H1 (cell line): ENCODE measurements around the gene CAMKK2. TPM values are rescaled to one million over a fixed set of nuclear protein-coding genes. Genes with fewer than 3 reads are reported as not detected.

Experiments used
- CTCF ChIA-PET: fragments of 300-600 bp; sonication (Branson Sonifier 250); formaldehyde crosslinking; loops from one replicate; lab custom pipeline; 2021; ENCODE audit not compliant: partially characterized antibody; lab: Charles Lee
- POLR2A ChIA-PET: fragments of 300-600 bp; sonication (Branson Sonifier 250); formaldehyde crosslinking; loops from one replicate; lab custom pipeline; 2021; ENCODE audit warnings: inconsistent platforms; ENCODE audit not compliant: partially characterized antibody; lab: Charles Lee
- DNase-seq, 2 experiments: peaks; one replicate each; pipeline versions ENCODE4 v3.0.0 to v3.0.0-alpha.2; 2010 to 2022; ENCODE audit warnings: low spot score in 2 of 2, low read depth in 1 of 2, mixed read lengths in 1 of 2
- FAIRE-seq: peaks from 2 replicates; lab custom pipeline; 2011; peaks lifted over from hg19 to GRCh38; lab: Jason Lieb, UNC
- H2AFZ ChIP-seq: 2 replicates; pipeline ENCODE4 v1.8.1; 2012; ENCODE audit warnings: low read length, inconsistent platforms
- H2AK5ac ChIP-seq: 2 replicates; pipeline ENCODE4 v1.6.1; 2013; ENCODE audit warnings: low read depth, low read length
- H2BK120ac ChIP-seq: replicated peaks from 2 replicates; pipeline ENCODE3; 2013; ENCODE audit warnings: low read depth, low read length, inconsistent platforms
- H2BK12ac ChIP-seq: 2 replicates; pipeline ENCODE4 v1.6.1; 2013; ENCODE audit warnings: low read depth, low read length
- H2BK15ac ChIP-seq: 2 replicates; pipeline ENCODE4 v1.6.1; 2013; ENCODE audit warnings: low read length
- H2BK20ac ChIP-seq: 2 replicates; pipeline ENCODE4 v1.6.1; 2013; ENCODE audit warnings: low read length
- H2BK5ac ChIP-seq: 2 replicates; pipeline ENCODE4 v1.6.1; 2013; ENCODE audit warnings: low read depth, low read length
- H3K14ac ChIP-seq: 2 replicates; pipeline ENCODE4 v1.6.1; 2013; ENCODE audit warnings: inconsistent platforms; ENCODE audit not compliant: insufficient read length
- H3K18ac ChIP-seq: 2 replicates; pipeline ENCODE4 v1.6.1; 2013; ENCODE audit warnings: low read length; ENCODE audit errors: extremely low read depth
- H3K23ac ChIP-seq: 2 replicates; pipeline ENCODE4 v1.6.1; 2013; ENCODE audit warnings: inconsistent platforms; ENCODE audit not compliant: insufficient read length
- H3K23me2 ChIP-seq: 2 replicates; pipeline ENCODE4 v1.6.1; 2013; ENCODE audit warnings: low read depth, low read length
- H3K27ac ChIP-seq: 2 replicates; pipeline ENCODE4 v1.6.1; 2011; ENCODE audit warnings: low read depth, low read length, inconsistent platforms
- H3K27me3 ChIP-seq, 4 experiments: replicated peaks in 1 of 4; 1 replicate in 1 of 4; 2 replicates in 3 of 4; pipeline versions ENCODE4 v1.6.1 to v1.8.1; 2011 to 2013; ENCODE audit warnings: low read length in 3 of 4, mild to moderate bottlenecking in 3 of 4, inconsistent platforms in 2 of 4, mixed read lengths in 2 of 4, moderate library complexity in 1 of 4; ENCODE audit not compliant: control insufficient read depth in 3 of 4, insufficient read depth in 3 of 4; ENCODE audit errors: extremely low read depth in 1 of 4
- H3K36me3 ChIP-seq, 4 experiments: 2 replicates each; pipeline versions ENCODE4 v1.6.1 to v1.8.1; 2011 to 2013; ENCODE audit warnings: mild to moderate bottlenecking in 4 of 4, low read length in 3 of 4, moderate library complexity in 2 of 4, control low read depth in 1 of 4, inconsistent platforms in 1 of 4; ENCODE audit not compliant: insufficient read depth in 4 of 4, control insufficient read depth in 2 of 4
- H3K4ac ChIP-seq: replicated peaks from 2 replicates; pipeline ENCODE3; 2013; ENCODE audit warnings: low read length, low read depth, mixed read lengths, inconsistent platforms; ENCODE audit not compliant: insufficient read length
- H3K4me1 ChIP-seq, 4 experiments: replicated peaks in 1 of 4; 1 replicate in 1 of 4; 2 replicates in 3 of 4; pipeline versions ENCODE4 v1.6.1 to v1.8.1; 2011 to 2013; ENCODE audit warnings: low read length in 3 of 4, inconsistent platforms in 2 of 4, mixed read lengths in 1 of 4; ENCODE audit not compliant: insufficient read depth in 4 of 4, control insufficient read depth in 3 of 4
- H3K4me2 ChIP-seq, 2 experiments: 2 replicates each; pipeline versions ENCODE4 v1.6.1 to v1.8.1; 2011 to 2013; ENCODE audit warnings: low read depth in 2 of 2, low read length in 2 of 2, control low read depth in 1 of 2, inconsistent platforms in 1 of 2, mild to moderate bottlenecking in 1 of 2; ENCODE audit not compliant: insufficient read depth in 1 of 2
- H3K4me3 ChIP-seq, 4 experiments: fragments of 200-600, 300-600 bp in 1 of 4; sonication (generic), shearing (Covaris generic), sonication (Bioruptor Twin) in 1 of 4; 2 replicates each; pipeline versions ENCODE4 v1.5.1 to v1.8.1; 2011 to 2016; ENCODE audit warnings: low read length in 4 of 4, low read depth in 3 of 4, control low read depth in 2 of 4, inconsistent platforms in 2 of 4, mild to moderate bottlenecking in 2 of 4, mixed read lengths in 1 of 4, moderate library complexity in 1 of 4; ENCODE audit not compliant: insufficient read depth in 2 of 4; ENCODE audit errors: extremely low read depth in 1 of 4
- H3K56ac ChIP-seq: replicated peaks from 2 replicates; pipeline ENCODE3; 2013; ENCODE audit warnings: low read depth, mild to moderate bottlenecking, mixed read lengths, low read length, inconsistent platforms; ENCODE audit not compliant: insufficient read length
- H3K79me1 ChIP-seq: 2 replicates; pipeline ENCODE4 v1.6.1; 2013; ENCODE audit warnings: low read depth, low read length, control low read depth
- H3K79me2 ChIP-seq, 2 experiments: 2 replicates each; pipeline versions ENCODE4 v1.6.1 to v1.8.1; 2012 to 2013; ENCODE audit warnings: low read length in 2 of 2, mild to moderate bottlenecking in 2 of 2, inconsistent platforms in 1 of 2; ENCODE audit not compliant: insufficient read depth in 2 of 2, control insufficient read depth in 1 of 2
- H3K9ac ChIP-seq, 4 experiments: replicated peaks in 1 of 4; 1 replicate in 1 of 4; 2 replicates in 3 of 4; pipeline versions ENCODE4 v1.6.1 to v1.8.1; 2011 to 2013; ENCODE audit warnings: low read depth in 3 of 4, low read length in 3 of 4, control low read depth in 2 of 4, mild to moderate bottlenecking in 2 of 4, moderate library complexity in 2 of 4, inconsistent platforms in 1 of 4; ENCODE audit errors: extremely low read depth in 1 of 4
- H3K9me3 ChIP-seq, 2 experiments: 2 replicates each; pipeline versions ENCODE4 v1.6.1 to v1.8.1; 2012 to 2013; ENCODE audit warnings: mild to moderate bottlenecking in 2 of 2, moderate library complexity in 2 of 2, control low read depth in 1 of 2, inconsistent platforms in 1 of 2, low read depth in 1 of 2, low read length in 1 of 2, mixed read lengths in 1 of 2; ENCODE audit not compliant: insufficient read depth in 2 of 2
- H4K20me1 ChIP-seq, 2 experiments: replicated peaks in 1 of 2; 2 replicates each; pipeline versions ENCODE3 to v1.8.1; 2011 to 2013; ENCODE audit warnings: inconsistent platforms in 2 of 2, low read length in 2 of 2, mild to moderate bottlenecking in 1 of 2; ENCODE audit not compliant: insufficient read depth in 2 of 2, control insufficient read depth in 1 of 2
- H4K5ac ChIP-seq: 2 replicates; pipeline ENCODE4 v1.6.1; 2013; ENCODE audit warnings: low read length, low read depth, mixed read lengths, inconsistent platforms; ENCODE audit not compliant: insufficient read length
- H4K8ac ChIP-seq: 2 replicates; pipeline ENCODE4 v1.8.0; 2013; ENCODE audit warnings: mild to moderate bottlenecking, moderate library complexity, low read length, inconsistent platforms; ENCODE audit not compliant: insufficient read depth; ENCODE audit errors: extremely low read depth
- H4K91ac ChIP-seq: replicated peaks from 2 replicates; pipeline ENCODE3; 2013; ENCODE audit warnings: low read length, mixed read lengths, inconsistent platforms; ENCODE audit not compliant: insufficient read length
- KDM1A ChIP-seq: fragments of 200-600, 300-600 bp; sonication (generic); IDR thresholded peaks from 2 replicates; pipeline ENCODE4 v1.7.1; 2016; ENCODE audit warnings: mild to moderate bottlenecking, low read length, borderline replicate concordance
- NRF1 ChIP-seq: IDR thresholded peaks from 2 replicates; pipeline ENCODE4 v1.6.1; 2011; ENCODE audit warnings: mild to moderate bottlenecking, low read depth, low read length, improper control_type of control experiment
- PHF8 ChIP-seq: fragments of 200-600 bp; sonication (generic); conservative IDR thresholded peaks from 2 replicates; pipeline ENCODE4 v1.7.1; 2012; ENCODE audit warnings: low read depth, mild to moderate bottlenecking, inconsistent platforms, low read length, moderate library complexity
- POLR2AphosphoS5 ChIP-seq: IDR thresholded peaks from 2 replicates; pipeline ENCODE4 v1.6.1; 2011; ENCODE audit warnings: low read depth, low read length
- POU5F1 ChIP-seq: IDR thresholded peaks from 2 replicates; pipeline ENCODE4 v1.6.1; 2011; ENCODE audit warnings: low read depth, mild to moderate bottlenecking, low read length, moderate library complexity
- RFX5 ChIP-seq: IDR thresholded peaks from 2 replicates; pipeline ENCODE4 v1.6.1; 2011; ENCODE audit warnings: low read depth, low read length, improper control_type of control experiment, borderline replicate concordance
- SIX5 ChIP-seq: IDR thresholded peaks from 2 replicates; pipeline ENCODE4 v1.6.1; 2011; ENCODE audit warnings: mild to moderate bottlenecking, low read depth, low read length
- SUZ12 ChIP-seq: fragments of 200-600 bp; sonication (generic); IDR thresholded peaks from 2 replicates; pipeline ENCODE4 v1.6.1; 2012; ENCODE audit warnings: mild to moderate bottlenecking, inconsistent platforms, low read length, moderate library complexity, mixed read lengths
- TAF1 ChIP-seq: IDR thresholded peaks from 2 replicates; pipeline ENCODE4 v1.6.1; 2011; ENCODE audit warnings: mild to moderate bottlenecking, low read depth, low read length
- TAF7 ChIP-seq: optimal IDR thresholded peaks from 2 replicates; pipeline ENCODE3; 2011; ENCODE audit warnings: low read depth, mild to moderate bottlenecking, inconsistent platforms, low read length, moderate library complexity, borderline replicate concordance
- YY1 ChIP-seq: IDR thresholded peaks from 2 replicates; pipeline ENCODE4 v1.6.1; 2011; ENCODE audit warnings: low read depth, mild to moderate bottlenecking, low read length
- ZNF274 ChIP-seq: IDR thresholded peaks from 2 replicates; pipeline ENCODE4 v1.7.0; 2012; ENCODE audit warnings: low read length, borderline replicate concordance; ENCODE audit errors: extremely low read depth
- WGBS, 2 experiments: shearing (Covaris generic) in 1 of 2; methylation state at CpG; one replicate each; pipeline versions ENCODE4 v1.1.6 to v1.1.7; 2013 to 2015; ENCODE audit warnings: low lambda C conversion rate in 2 of 2, mixed read lengths in 2 of 2, inconsistent platforms in 1 of 2, low coverage in 1 of 2, missing lambda C conversion rate in 1 of 2; ENCODE audit not compliant: insufficient replicate concordance in 2 of 2, insufficient coverage in 1 of 2, insufficient read length in 1 of 2; ENCODE audit errors: extremely low coverage in 1 of 2, missing lambda C conversion rate in 1 of 2; 5-methylcytosine and 5-hydroxymethylcytosine counted together
- polyA plus RNA-seq, 7 experiments: library from polyadenylated mRNA; depleted of rRNA in 3 of 7; stranded (reverse) in 5 of 7; unstranded in 2 of 7; fragments of >200 nt in 5 of 7; fragments of 200-250 nt in 2 of 7; gene quantifications; 1 replicate in 5 of 7; 2 replicates in 1 of 7; 4 replicates in 1 of 7; pipeline versions ENCODE4 v1.2.1 to v1.2.3, GENCODE V29; 2011 to 2013; ENCODE audit warnings: missing spikeins in 2 of 7, mixed read lengths in 2 of 7
- total RNA-seq: library from RNA; stranded (reverse); fragmentation: NEBNext Ultra II Directional; extraction: Animal tissue kit (Norgen Biotek cat#: 25700); gene quantifications from 2 replicates; pipeline ENCODE4 v1.2.1, GENCODE V29; 2021
- TF ChIP-seq, protein P1 (sequence below): IDR thresholded peaks from 2 replicates; pipeline ENCODE4 v1.6.1; 2011; ENCODE audit warnings: low read length, improper control_type of control experiment

CAMKK2 gene
- total and polyA plus RNA-seq, 2 of the 8 experiments (the other 6 are each of a cell fraction or from before 2014, with no cell fraction given): 29.6 to 30.6 TPM

DNA sequence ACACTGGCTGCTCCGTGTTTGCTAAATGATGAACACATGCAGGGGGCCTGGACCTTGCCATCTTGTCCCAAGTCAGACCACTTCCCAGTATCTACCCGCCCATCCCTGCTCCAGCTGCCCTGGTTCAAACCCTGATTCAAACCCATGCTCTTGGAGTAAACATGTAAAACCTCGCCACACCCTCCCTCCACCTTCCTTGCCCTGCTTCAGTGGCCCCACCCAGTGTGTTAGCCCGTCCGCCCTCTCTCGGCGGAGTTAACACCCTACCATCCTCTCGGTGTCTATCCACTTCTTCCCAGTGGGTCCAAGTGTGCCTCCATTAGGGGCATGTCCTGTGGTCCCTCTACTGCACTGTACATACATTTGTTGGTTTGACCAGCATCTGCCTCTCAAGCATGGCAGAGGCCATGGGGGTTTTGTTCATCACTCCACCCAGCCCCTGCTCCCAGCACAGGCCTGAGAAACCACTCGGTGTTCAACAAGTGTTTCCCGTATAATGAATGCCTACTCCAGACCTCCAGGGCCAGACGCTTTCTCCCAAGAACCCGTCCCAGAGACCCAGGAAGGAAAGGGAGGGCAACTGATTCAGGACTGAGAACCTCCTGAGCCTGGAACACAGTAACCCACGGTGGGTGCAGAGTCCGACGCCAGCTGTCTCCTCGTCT lies 49.5 kb downstream of the CAMKK2 start:
- no peaks in the 10 kb centered on the region; the same call in 1 of the 2 replicates for H3K23me2 ChIP-seq
- H3K27me3 ChIP-seq: no peaks in the 10 kb centered on the region
- no peak overlapping the region for H3K4ac ChIP-seq
- H3K4me3 ChIP-seq: no peak overlapping the region
- no peaks in the 10 kb centered on the region for H3K79me1 ChIP-seq
- no peaks in the 10 kb centered on the region for H3K9me3 ChIP-seq
- H2BK120ac ChIP-seq: no peak overlapping the region
- DNase-seq (no peak), FAIRE-seq (no peak)
- H3K9ac ChIP-seq: no peak overlapping the region
- no peak overlapping the region; the same call in 1 of the 2 replicates for H4K8ac ChIP-seq
- no peak overlapping the region for H2AFZ ChIP-seq
- no peak overlapping the region for H3K23ac ChIP-seq
- no peak overlapping the region for H3K18ac ChIP-seq
- WGBS, 2 experiments: 90% methylated on average over 14 of the region's 16 CpGs; no CpG with 5 or more reads in 1 of the 2 experiments
- ChIA-PET POLR2A (no interaction called here), CTCF (interaction anchor here (0.6 to 1.8 kb wide), 4 partner anchors 8 to 49 kb away, joined by 3 to 5 read pairs (median 4); no protein-coding TSS in a partner anchor)
- no peaks in the 10 kb centered on the region for H4K20me1 ChIP-seq
- no peak overlapping the region for H2BK12ac ChIP-seq
- H4K5ac ChIP-seq: no peak overlapping the region
- no peak overlapping the region for H4K91ac ChIP-seq
- H2AK5ac ChIP-seq: no peak overlapping the region
- no peak overlapping the region for H3K27ac ChIP-seq
- no peak overlapping the region for H2BK15ac ChIP-seq
- no peak overlapping the region for H3K4me2 ChIP-seq
- H2BK5ac ChIP-seq: no peak overlapping the region
- H3K4me1 ChIP-seq: no peaks in the 10 kb centered on the region
- no peak overlapping the region for H2BK20ac ChIP-seq
- no peak overlapping the region for H3K56ac ChIP-seq
- H3K14ac ChIP-seq: no peak overlapping the region
- peaks cover 8 to 33% (median 25%) of the 10 kb centered on the region in 4 experiments; a peak in 6 of 8 replicates for H3K36me3 ChIP-seq
- no peaks in the 10 kb centered on the region for H3K79me2 ChIP-seq
- no peak for TF ChIP-seq YY1
- TF ChIP-seq ZNF274: no peak
- no peak for TF ChIP-seq POLR2AphosphoS5
- no peak for TF ChIP-seq TAF1
- TF ChIP-seq KDM1A: no peak
- TF ChIP-seq POU5F1: no peak
- TF ChIP-seq RFX5: no peak
- TF ChIP-seq, protein P1, sequence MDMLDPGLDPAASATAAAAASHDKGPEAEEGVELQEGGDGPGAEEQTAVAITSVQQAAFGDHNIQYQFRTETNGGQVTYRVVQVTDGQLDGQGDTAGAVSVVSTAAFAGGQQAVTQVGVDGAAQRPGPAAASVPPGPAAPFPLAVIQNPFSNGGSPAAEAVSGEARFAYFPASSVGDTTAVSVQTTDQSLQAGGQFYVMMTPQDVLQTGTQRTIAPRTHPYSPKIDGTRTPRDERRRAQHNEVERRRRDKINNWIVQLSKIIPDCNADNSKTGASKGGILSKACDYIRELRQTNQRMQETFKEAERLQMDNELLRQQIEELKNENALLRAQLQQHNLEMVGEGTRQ: no peak
- no peak for TF ChIP-seq NRF1
- TF ChIP-seq PHF8: no peak
- TF ChIP-seq TAF7: no peak
- TF ChIP-seq SIX5: no peak
- TF ChIP-seq SUZ12: no peak
